GM23248 (cell line): ENCODE data around the gene ADCY2. TPM values are rescaled to one million over a fixed set of nuclear protein-coding genes. Genes with fewer than 3 reads are reported as not detected.

ENCODE experiments used
- DNase-seq: peaks from one replicate; pipeline ENCODE4 v3.0.0-alpha.2; 2015
- H2AFZ ChIP-seq: fragments of 200-600 bp; sonication (generic); 2 replicates; pipeline ENCODE4 v1.6.1; 2016; ENCODE audit warnings: antibody characterized with exemption
- H3F3A ChIP-seq: fragments of 200-600 bp; sonication (generic); 2 replicates; pipeline ENCODE4 v1.6.1; 2016; ENCODE audit warnings: mild to moderate bottlenecking, antibody characterized with exemption, mixed run types; ENCODE audit not compliant: insufficient read depth
- H3K27ac ChIP-seq: fragments of 200-600 bp; sonication (generic); 2 replicates; pipeline ENCODE4 v1.5.1; 2016; ENCODE audit warnings: mild to moderate bottlenecking
- H3K27me3 ChIP-seq: fragments of 200-600 bp; sonication (generic); replicated peaks from 2 replicates; pipeline ENCODE4 v1.6.1; 2016; ENCODE audit warnings: mild to moderate bottlenecking; ENCODE audit not compliant: insufficient read depth
- H3K36me3 ChIP-seq: fragments of 200-600 bp; sonication (generic); 2 replicates; pipeline ENCODE4 v1.6.1; 2016; ENCODE audit warnings: low read depth, mild to moderate bottlenecking
- H3K4me1 ChIP-seq: fragments of 200-600 bp; sonication (generic); 2 replicates; pipeline ENCODE4 v1.6.1; 2016; ENCODE audit warnings: mild to moderate bottlenecking; ENCODE audit not compliant: insufficient read depth
- H3K4me2 ChIP-seq: fragments of 200-600 bp; sonication (generic); one replicate; pipeline ENCODE4 v1.6.1; 2016; ENCODE audit warnings: mild to moderate bottlenecking; ENCODE audit not compliant: unreplicated experiment
- H3K4me3 ChIP-seq: fragments of 200-600 bp; sonication (generic); 2 replicates; pipeline ENCODE4 v1.5.1; 2016; ENCODE audit warnings: mild to moderate bottlenecking
- H3K79me2 ChIP-seq: fragments of 200-600 bp; sonication (generic); 2 replicates; pipeline ENCODE4 v1.6.1; 2016; ENCODE audit warnings: mild to moderate bottlenecking; ENCODE audit not compliant: insufficient read depth
- H3K9ac ChIP-seq: fragments of 200-600 bp; sonication (generic); 2 replicates; pipeline ENCODE4 v1.6.1; 2016; ENCODE audit warnings: mild to moderate bottlenecking
- H3K9me2 ChIP-seq: fragments of 200-600 bp; sonication (generic); 2 replicates; pipeline ENCODE4 v1.6.1; 2016; ENCODE audit warnings: mixed run types, mild to moderate bottlenecking, moderate library complexity; ENCODE audit not compliant: insufficient read depth
- H3K9me3 ChIP-seq: fragments of 200-600 bp; sonication (generic); one replicate; pipeline ENCODE4 v1.6.1; 2017; ENCODE audit warnings: low read depth
- H4K20me1 ChIP-seq: fragments of 200-600 bp; sonication (generic); 2 replicates; pipeline ENCODE4 v1.6.0; 2016; ENCODE audit not compliant: insufficient read depth
- EZH2 ChIP-seq: fragments of 200-600 bp; sonication (generic); IDR thresholded peaks from 2 replicates; pipeline ENCODE4 v1.6.1; 2018; ENCODE audit warnings: antibody characterized with exemption, mild to moderate bottlenecking; ENCODE audit not compliant: insufficient read depth, poor library complexity, severe bottlenecking
- EZH2phosphoT487 ChIP-seq: fragments of 200-600 bp; sonication (generic); IDR thresholded peaks from 2 replicates; pipeline ENCODE4 v1.6.1; 2018; ENCODE audit warnings: antibody characterized with exemption, moderate library complexity, mild to moderate bottlenecking, low read depth; ENCODE audit not compliant: insufficient read depth
- WGBS, 2 experiments: methylation state at CpG; one replicate each; pipeline ENCODE4 v1.1.6; 2015 to 2017; ENCODE audit warnings: low lambda C conversion rate in 2 of 2, low coverage in 1 of 2; ENCODE audit errors: missing lambda C conversion rate in 2 of 2; 5-methylcytosine and 5-hydroxymethylcytosine counted together
- in situ Hi-C: fragments of 300-500 bp; cut with MboI; formaldehyde crosslinking; loops from 2 replicates; pipeline ENCODE4 v1.15.0; 2020
- polyA plus RNA-seq: library from polyadenylated mRNA; unstranded; fragments of >200 nt; fragmentation: Nextera tagmentation; extraction: Ambion mirVana; gene quantifications from 2 replicates; pipeline ENCODE4 v1.2.1, GENCODE V29; 2016
- total RNA-seq: library from RNA; depleted of rRNA; stranded (reverse); fragments of >200 nt; shearing (Covaris generic); gene quantifications from 2 replicates; pipeline ENCODE4 v1.2.3, GENCODE V29; 2014

The ADCY2 gene
- total and polyA plus RNA-seq, 2 experiments from 2014 or later: 0.11 TPM; not detected in 1

DNA sequence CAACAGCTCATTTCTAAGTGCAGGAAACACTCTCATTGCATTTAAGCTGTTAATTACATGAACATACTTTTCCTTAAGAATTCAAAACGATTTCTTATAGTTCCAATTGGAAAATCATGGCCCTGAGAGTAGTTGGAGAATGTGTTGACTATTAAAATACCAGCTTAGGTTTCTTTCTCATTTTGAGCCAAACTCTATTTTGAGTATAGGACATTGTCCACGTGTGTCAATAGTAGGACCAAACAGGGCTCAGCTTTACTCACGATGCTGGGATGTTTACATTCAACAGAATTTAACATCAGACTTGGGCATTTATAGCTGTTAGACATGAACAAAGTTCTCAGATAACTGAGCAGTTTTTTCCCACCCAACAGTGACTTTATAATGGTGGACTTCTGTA is 39.6 kb downstream of the ADCY2 start:
- Histone ChIP-seq H3K79me2 (no peaks in the 10 kb centered on the region), H3K4me3 (no peak overlapping the region), H3K36me3 (no peaks in the 10 kb centered on the region), H3K27me3 (no peaks in the 10 kb centered on the region), H3K9ac (no peak overlapping the region), H3K4me2 (no peak overlapping the region), H3K4me1 (no peaks in the 10 kb centered on the region), H3K9me3 (no peaks in the 10 kb centered on the region), H3K9me2 (no peaks in the 10 kb centered on the region), H3K27ac (no peak overlapping the region), H2AFZ (no peak overlapping the region), H4K20me1 (no peaks in the 10 kb centered on the region), H3F3A (no peaks in the 10 kb centered on the region)
- no peak for DNase-seq
- in situ Hi-C loops: no loop called here
- TF ChIP-seq EZH2 (no peak), EZH2phosphoT487 (no peak)
- 26 to 29% methylated on average over 3 of the region's 3 CpGs for WGBS, 2 experiments

DNA sequence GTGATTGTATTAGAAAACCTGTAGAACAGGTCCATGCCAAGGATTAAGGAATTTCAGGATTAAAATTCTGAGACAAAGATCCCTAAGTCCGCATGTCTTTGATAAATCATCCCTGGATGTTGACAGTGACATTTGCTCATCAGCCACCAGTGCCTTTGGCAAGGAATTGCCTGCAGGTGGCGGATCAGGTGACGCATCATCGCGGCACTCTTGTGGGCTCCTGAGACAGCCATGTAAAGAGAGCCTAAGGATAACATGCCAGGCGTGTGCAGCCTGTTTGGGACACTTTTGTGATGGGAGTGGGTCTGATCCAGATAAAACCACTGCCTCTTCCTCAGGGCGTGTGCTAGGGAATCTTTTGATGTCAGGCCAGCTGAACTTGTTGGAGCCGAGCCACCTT is 40.6 kb downstream of the ADCY2 start:
- DNase-seq: no peak
- Histone ChIP-seq H3K27me3 (no peaks in the 10 kb centered on the region), H3K4me1 (no peaks in the 10 kb centered on the region), H3K9ac (no peak overlapping the region), H3K36me3 (no peaks in the 10 kb centered on the region), H3F3A (no peaks in the 10 kb centered on the region), H3K9me2 (no peaks in the 10 kb centered on the region), H2AFZ (no peak overlapping the region), H3K9me3 (no peaks in the 10 kb centered on the region), H3K4me2 (no peak overlapping the region), H3K27ac (no peak overlapping the region), H3K4me3 (no peak overlapping the region), H3K79me2 (no peaks in the 10 kb centered on the region), H4K20me1 (no peaks in the 10 kb centered on the region)
- WGBS, 2 experiments: 51 to 54% methylated on average over 8 of the region's 8 CpGs
- TF ChIP-seq EZH2phosphoT487 (no peak), EZH2 (no peak)
- in situ Hi-C loops: no loop called here

DNA sequence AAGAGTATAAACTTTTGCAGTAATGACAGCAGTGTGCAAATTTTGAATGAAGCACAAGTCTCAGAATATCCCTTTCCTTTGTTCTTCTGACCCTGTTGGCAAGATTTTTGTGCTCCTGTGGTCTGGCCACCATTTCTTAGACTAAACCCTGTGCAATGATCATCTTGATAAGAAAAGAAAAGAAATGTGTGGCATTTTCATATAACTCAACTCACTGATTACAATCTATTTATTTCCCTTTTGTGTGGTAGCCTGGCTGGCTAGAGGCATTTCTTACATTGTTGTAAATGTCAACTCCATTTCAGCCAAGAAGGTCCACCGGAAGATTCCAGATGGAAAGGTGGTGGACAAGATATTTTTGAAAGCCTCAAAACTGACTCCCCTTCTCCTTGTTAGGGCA is 41.9 kb downstream of the ADCY2 start:
- TF ChIP-seq EZH2phosphoT487: no peak
- no peak for TF ChIP-seq EZH2

DNA sequence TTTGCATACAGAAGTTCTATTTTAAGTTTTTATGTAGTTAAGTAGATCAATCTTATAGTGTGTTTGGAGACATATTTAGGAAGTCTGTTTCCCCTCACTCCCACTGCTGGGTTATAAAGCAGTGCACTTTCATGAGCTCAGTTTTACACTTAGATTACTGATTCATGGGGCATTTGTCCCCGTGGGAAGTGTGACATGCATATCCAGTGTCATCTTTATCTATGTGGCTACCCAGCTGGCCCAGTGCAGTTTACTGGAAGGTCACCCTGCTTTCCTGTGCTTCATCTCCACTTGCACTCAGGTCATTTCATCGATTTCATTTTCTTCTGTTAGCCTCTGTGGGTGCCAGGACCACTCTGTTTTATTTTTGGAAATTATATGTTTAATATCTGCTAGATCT is 49.1 kb downstream of the ADCY2 start:
- in situ Hi-C loops: no loop called here
- H3K4me1 ChIP-seq: no peaks in the 10 kb centered on the region

More for the DNA sequence above, 41.9 kb downstream of the ADCY2 start:
- Histone ChIP-seq H3K9me2 (no peaks in the 10 kb centered on the region), H3K27me3 (no peaks in the 10 kb centered on the region), H3K4me2 (no peak overlapping the region), H3K4me3 (no peak overlapping the region), H3K4me1 (no peaks in the 10 kb centered on the region), H3K27ac (no peak overlapping the region), H3K9me3 (no peaks in the 10 kb centered on the region), H3K79me2 (no peaks in the 10 kb centered on the region), H3K9ac (no peak overlapping the region), H2AFZ (no peak overlapping the region), H4K20me1 (no peaks in the 10 kb centered on the region), H3F3A (no peaks in the 10 kb centered on the region), H3K36me3 (no peaks in the 10 kb centered on the region)
- 44 to 53% methylated on average over 1 of the region's 1 CpG for WGBS, 2 experiments
- in situ Hi-C loops: no loop called here
- DNase-seq: no peak

DNA sequence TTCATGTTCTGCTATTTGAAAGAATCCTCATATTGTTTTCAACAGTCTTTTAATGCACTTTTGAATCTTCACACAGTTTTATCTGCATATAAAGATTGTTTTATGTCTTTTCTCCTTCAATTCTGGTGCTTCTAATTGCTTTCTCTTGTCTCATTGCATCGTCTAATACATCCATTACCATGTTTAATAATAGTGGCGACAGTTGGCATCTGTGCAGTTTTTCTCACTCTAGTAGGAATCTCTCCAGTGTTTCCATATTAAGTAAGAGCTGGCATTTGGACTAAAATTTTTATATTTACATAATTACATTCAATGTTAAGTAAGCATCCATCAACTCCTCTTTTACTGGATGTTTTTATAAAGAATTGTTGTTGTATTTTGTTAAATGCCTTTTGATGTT is 49.9 kb downstream of the ADCY2 start:
- TF ChIP-seq EZH2phosphoT487: no peak
- no peak for TF ChIP-seq EZH2
- Histone ChIP-seq H2AFZ (no peak overlapping the region), H3F3A (no peaks in the 10 kb centered on the region), H3K36me3 (no peaks in the 10 kb centered on the region), H3K9ac (no peak overlapping the region), H3K9me2 (no peaks in the 10 kb centered on the region), H3K4me2 (no peak overlapping the region), H3K4me1 (no peaks in the 10 kb centered on the region), H3K27me3 (no peaks in the 10 kb centered on the region), H3K27ac (no peak overlapping the region), H3K79me2 (no peaks in the 10 kb centered on the region), H3K4me3 (no peak overlapping the region), H3K9me3 (no peaks in the 10 kb centered on the region), H4K20me1 (no peaks in the 10 kb centered on the region)
- no peak for DNase-seq
- 17 to 19% methylated on average over 2 of the region's 2 CpGs for WGBS, 2 experiments
- in situ Hi-C loops: no loop called here

More for the DNA sequence above, 49.1 kb downstream of the ADCY2 start:
- Histone ChIP-seq H3F3A (no peaks in the 10 kb centered on the region), H3K4me3 (no peak overlapping the region), H3K27me3 (no peaks in the 10 kb centered on the region), H2AFZ (no peak overlapping the region), H3K9ac (no peak overlapping the region), H3K27ac (no peak overlapping the region), H3K36me3 (no peaks in the 10 kb centered on the region), H3K9me3 (no peaks in the 10 kb centered on the region), H4K20me1 (no peaks in the 10 kb centered on the region), H3K4me2 (no peak overlapping the region), H3K79me2 (no peaks in the 10 kb centered on the region), H3K9me2 (no peaks in the 10 kb centered on the region)
- DNase-seq: no peak
- TF ChIP-seq EZH2phosphoT487 (no peak), EZH2 (no peak)
- 0 to 2% methylated on average over 2 of the region's 2 CpGs for WGBS, 2 experiments
